Measurements from ENCODE around the gene AP1AR.
"Not testable (repeated sequence)": the region's sequence is repeated elsewhere in the genome, so short reads cannot be mapped to it uniquely, and the experiment has no call there.

AP1AR gene

GRCh38 chr4:112276113-112276512 lies 44.5 kb downstream of the AP1AR start:
- DNase-seq (ENCODE audit: low read depth in 1 of 2, low spot score in 1 of 2), result no peak
- TF ChIP-seq JUND (IDR thresholded peaks at IDR 0.05; ENCODE audit: low read depth), result no peak
- in situ Hi-C loops (cut with HindIII; ENCODE audit: low pct_unique_long_range_greater_than_20kb, low sequenced_read_pairs), result no loop called here

GRCh38 chr4:112277220-112277619 lies 45.6 kb downstream of the AP1AR start:
- TF ChIP-seq JUND (IDR thresholded peaks at IDR 0.05; ENCODE audit: low read depth), result no peak
- in situ Hi-C loops (cut with HindIII; ENCODE audit: low pct_unique_long_range_greater_than_20kb, low sequenced_read_pairs), result no loop called here
- peak in 1 of 2 experiments; percentile 57 for DNase-seq (ENCODE audit: low read depth in 1 of 2, low spot score in 1 of 2)

GRCh38 chr4:112277705-112278448 lies 46.3 kb downstream of the AP1AR start:
- DNase-seq (ENCODE audit: low read depth in 1 of 2, low spot score in 1 of 2), result no peak
- in situ Hi-C loops (cut with HindIII; ENCODE audit: low pct_unique_long_range_greater_than_20kb, low sequenced_read_pairs), result no loop called here
- no peak for TF ChIP-seq JUND (IDR thresholded peaks at IDR 0.05; ENCODE audit: low read depth)

- in situ Hi-C loops (cut with HindIII; ENCODE audit: low pct_unique_long_range_greater_than_20kb, low sequenced_read_pairs), result no loop called here
- DNase-seq (ENCODE audit: low read depth in 1 of 2, low spot score in 1 of 2), result no peak
- no peak for TF ChIP-seq JUND (IDR thresholded peaks at IDR 0.05; ENCODE audit: low read depth)
Measured at GRCh38 chr4:112279025-112279881, 47.7 kb downstream of the AP1AR start.

GRCh38 chr4:112279882-112280315 lies 48.3 kb downstream of the AP1AR start:
- in situ Hi-C loops (cut with HindIII; ENCODE audit: low pct_unique_long_range_greater_than_20kb, low sequenced_read_pairs), result no loop called here
- no peak for DNase-seq (ENCODE audit: low read depth in 1 of 2, low spot score in 1 of 2)
- no peak for TF ChIP-seq JUND (IDR thresholded peaks at IDR 0.05; ENCODE audit: low read depth)

DNA sequence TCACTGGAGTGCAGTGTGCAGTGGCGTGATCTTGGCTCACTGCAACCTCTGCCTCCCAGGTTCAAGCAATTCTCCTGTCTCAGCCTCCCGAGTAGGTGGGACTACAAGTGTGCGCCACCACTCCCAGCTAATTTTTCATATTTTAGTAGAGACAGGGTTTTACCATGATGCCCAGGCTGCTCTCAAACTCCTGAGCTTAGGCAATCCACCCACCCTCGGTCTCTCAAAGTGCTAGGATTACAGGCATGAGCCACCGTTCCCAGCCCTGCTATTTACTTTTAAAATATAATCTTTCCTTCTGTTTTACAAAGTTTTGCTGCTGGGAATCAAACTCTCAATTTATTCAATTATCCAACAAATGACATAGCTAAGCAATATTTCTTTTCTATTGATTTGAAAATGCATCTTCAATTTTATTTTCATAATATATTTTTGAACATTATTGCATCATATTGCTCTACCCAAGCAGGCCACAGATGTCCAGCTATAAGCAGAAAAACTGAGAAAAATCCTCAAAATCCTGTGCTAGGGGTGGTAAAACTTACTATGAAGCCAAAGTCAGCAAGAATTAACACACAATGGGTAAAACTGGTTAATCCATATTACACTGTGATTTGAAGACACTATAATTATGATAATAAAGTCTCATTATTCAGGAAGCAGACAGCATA lies 48.9 kb downstream of the AP1AR start:
- DNase-seq (ENCODE audit: low read depth in 1 of 2, low spot score in 1 of 2), result no peak
- in situ Hi-C loops (cut with HindIII; ENCODE audit: low pct_unique_long_range_greater_than_20kb, low sequenced_read_pairs), result no loop called here
- TF ChIP-seq JUND (IDR thresholded peaks at IDR 0.05; ENCODE audit: low read depth), result no peak

DNA sequence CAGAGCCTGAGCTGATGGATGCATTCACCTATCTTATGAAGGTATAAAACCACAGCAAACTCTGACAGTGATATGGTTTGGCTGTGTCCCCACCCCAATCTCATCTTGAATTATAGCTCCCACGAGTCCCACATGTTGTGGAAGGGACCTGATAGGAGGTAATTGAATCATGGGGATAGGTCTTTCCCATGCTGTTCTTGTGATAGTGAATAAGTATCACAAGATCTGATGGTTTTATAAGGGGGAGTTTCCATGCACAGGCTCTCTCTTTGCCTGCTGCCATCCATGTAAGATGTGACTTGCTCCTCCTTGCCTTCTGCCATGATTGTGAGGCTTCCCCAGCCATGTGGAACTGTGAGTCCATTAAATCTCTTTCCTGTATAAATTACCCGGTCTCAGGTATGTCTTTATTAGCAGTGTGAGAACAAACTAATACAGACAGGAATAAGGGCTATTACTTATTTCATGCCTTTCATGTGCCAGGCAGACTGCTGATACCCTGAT lies 50.4 kb downstream of the AP1AR start:
- in situ Hi-C loops (cut with HindIII; ENCODE audit: low pct_unique_long_range_greater_than_20kb, low sequenced_read_pairs); DNase-seq (ENCODE audit: low read depth in 1 of 2, low spot score in 1 of 2): not testable (repeated sequence)

DNA sequence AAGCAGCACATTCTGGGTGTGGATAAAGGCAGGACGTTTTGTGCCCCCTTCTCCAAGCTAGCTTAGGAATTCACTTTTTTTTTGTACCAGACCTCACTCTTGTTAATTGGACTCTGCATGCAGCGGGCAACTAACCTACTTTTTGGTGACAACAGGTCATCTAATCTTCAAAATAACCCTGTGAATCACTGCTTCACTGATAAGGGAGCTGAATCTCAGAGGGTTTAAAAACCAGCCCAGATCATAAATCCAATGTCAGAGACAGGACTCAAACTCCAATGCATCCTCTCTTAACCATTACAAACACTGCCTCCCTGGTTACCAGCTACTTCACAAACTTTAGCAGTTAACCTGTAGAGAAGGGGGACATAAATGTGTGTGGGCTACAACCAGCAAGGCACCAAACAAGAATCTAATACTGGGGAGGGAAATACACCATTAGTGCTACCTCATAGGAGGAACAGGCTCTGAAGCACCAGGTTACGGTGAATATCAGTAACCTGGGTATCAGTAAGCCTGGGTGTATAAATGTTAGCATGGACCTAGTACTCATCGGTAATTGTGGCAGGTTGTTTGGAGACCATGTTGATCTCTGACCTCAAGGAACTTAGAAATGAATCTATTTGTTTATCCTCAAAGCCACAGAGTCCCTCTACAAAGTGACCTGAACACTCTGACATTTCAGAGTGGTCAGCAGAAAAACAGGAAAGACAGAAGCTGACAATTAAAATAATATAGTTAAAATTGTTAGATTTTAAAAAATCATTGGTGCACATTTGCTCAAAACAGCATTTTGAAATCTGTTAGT lies 51.5 kb downstream of the AP1AR start:
- no peak for DNase-seq (ENCODE audit: low read depth in 1 of 2, low spot score in 1 of 2)
- in situ Hi-C loops (cut with HindIII; ENCODE audit: low pct_unique_long_range_greater_than_20kb, low sequenced_read_pairs), result no loop called here
- TF ChIP-seq JUND (IDR thresholded peaks at IDR 0.05; ENCODE audit: low read depth), result no peak

GRCh38 chr4:112284166-112284565 lies 52.6 kb downstream of the AP1AR start:
- in situ Hi-C loops (cut with HindIII; ENCODE audit: low pct_unique_long_range_greater_than_20kb, low sequenced_read_pairs), result no loop called here
- DNase-seq (ENCODE audit: low read depth in 1 of 2, low spot score in 1 of 2), result no peak
- no peak for TF ChIP-seq JUND (IDR thresholded peaks at IDR 0.05; ENCODE audit: low read depth)

GRCh38 chr4:112284662-112285411 lies 53.2 kb downstream of the AP1AR start:
- DNase-seq (ENCODE audit: low read depth in 1 of 2, low spot score in 1 of 2), result peak in 1 of 2 experiments; percentile 54
- TF ChIP-seq JUND (IDR thresholded peaks at IDR 0.05; ENCODE audit: low read depth), result no peak
- in situ Hi-C loops (cut with HindIII; ENCODE audit: low pct_unique_long_range_greater_than_20kb, low sequenced_read_pairs), result no loop called here

DNA sequence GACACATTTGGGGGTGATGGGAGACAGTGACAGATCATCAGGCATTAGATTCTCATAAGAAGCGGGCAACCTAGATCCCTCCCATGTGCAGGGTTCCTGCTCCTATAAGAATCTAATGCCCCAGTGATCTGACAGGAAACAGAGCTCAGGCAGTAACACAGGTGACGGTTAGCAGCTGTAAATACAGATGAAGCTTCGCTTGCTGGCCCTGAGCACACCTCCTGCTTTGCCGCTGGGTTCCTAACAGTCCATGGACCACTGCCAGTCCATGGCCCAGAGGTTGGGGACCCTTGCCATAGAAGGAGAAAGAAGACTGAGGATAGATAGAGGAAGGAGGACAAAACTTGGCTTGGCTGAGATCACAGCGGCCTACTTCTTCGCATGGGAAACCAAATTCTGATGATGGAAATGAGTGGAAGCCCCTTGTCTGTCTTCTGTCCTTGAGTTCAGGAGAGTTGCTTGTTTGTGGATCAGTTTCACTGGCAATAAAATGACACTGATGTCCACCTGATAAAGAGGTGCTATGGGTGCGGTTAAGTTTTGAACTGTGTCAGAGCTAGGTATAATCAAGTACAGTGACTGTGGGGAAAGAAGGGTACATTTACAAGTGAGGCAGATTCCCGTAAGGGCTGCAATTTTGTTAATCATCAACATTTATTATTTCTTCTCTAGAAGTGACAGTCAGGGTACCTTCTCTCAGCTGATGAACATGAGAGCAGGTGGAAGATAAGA lies 55.8 kb downstream of the AP1AR start:
- no peak for TF ChIP-seq JUND (IDR thresholded peaks at IDR 0.05; ENCODE audit: low read depth)
- in situ Hi-C loops (cut with HindIII; ENCODE audit: low pct_unique_long_range_greater_than_20kb, low sequenced_read_pairs), result no loop called here
- no peak for DNase-seq (ENCODE audit: low read depth in 1 of 2, low spot score in 1 of 2)

Measured in T47D (cell line).